ENCODE data around the gene MED6.

Gene MED6

DNA sequence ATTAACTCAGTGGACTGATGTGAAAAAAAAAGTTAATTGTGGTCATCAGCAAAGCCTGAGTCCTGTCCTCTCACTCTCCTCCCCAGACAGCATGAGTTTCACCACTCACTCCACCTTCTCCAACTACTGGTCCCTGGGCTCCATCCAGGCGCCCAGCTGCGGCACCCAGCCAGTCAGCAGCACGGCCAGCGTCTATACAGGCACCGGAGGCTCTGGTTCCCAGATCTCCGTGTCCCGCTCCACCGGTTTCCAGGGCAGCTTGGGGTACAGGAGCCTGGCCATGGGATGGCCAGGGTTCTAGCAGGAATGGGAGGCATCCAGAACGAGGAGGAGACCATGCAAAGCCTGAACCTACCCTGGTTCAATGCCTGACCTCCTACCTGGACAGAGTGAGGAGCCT is 6.0 kb downstream of the MED6 start:
- TF ChIP-seq, protein P1, sequence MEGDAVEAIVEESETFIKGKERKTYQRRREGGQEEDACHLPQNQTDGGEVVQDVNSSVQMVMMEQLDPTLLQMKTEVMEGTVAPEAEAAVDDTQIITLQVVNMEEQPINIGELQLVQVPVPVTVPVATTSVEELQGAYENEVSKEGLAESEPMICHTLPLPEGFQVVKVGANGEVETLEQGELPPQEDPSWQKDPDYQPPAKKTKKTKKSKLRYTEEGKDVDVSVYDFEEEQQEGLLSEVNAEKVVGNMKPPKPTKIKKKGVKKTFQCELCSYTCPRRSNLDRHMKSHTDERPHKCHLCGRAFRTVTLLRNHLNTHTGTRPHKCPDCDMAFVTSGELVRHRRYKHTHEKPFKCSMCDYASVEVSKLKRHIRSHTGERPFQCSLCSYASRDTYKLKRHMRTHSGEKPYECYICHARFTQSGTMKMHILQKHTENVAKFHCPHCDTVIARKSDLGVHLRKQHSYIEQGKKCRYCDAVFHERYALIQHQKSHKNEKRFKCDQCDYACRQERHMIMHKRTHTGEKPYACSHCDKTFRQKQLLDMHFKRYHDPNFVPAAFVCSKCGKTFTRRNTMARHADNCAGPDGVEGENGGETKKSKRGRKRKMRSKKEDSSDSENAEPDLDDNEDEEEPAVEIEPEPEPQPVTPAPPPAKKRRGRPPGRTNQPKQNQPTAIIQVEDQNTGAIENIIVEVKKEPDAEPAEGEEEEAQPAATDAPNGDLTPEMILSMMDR (IDR thresholded peaks at IDR 0.05; ENCODE audit: control extremely low read depth, extremely low read depth, low read depth, missing control alignments), result no peak
- no peak for DNase-seq (ENCODE audit: extremely low spot score)
- ChIA-PET POLR2A (no interaction called here), CTCF (interaction anchor here (1.2 to 2.9 kb wide), 4 partner anchors 10 to 507 kb away, joined by 3 to 6 read pairs (median 5); no protein-coding TSS in a partner anchor)

GRCh38 chr14:70585231-70585630 is 15.2 kb downstream of the MED6 start:
- DNase-seq (ENCODE audit: extremely low spot score), result no peak
- ChIA-PET POLR2A (no interaction called here), CTCF (interaction anchor here (0.6 to 1.8 kb wide), 3 partner anchors 9 to 51 kb away, joined by 3 to 6 read pairs (median 3); no protein-coding TSS in a partner anchor)
- TF ChIP-seq, protein P1 (IDR thresholded peaks at IDR 0.05; ENCODE audit: control extremely low read depth, extremely low read depth, low read depth, missing control alignments), result peak; percentile 34

GRCh38 chr14:70576891-70577290 is 23.6 kb downstream of the MED6 start:
- CTCF ChIA-PET, result no interaction called here
- POLR2A ChIA-PET, result no interaction called here

GRCh38 chr14:70573050-70573449 is 27.4 kb downstream of the MED6 start:
- TF ChIP-seq, protein P1 (IDR thresholded peaks at IDR 0.05; ENCODE audit: control extremely low read depth, extremely low read depth, low read depth, missing control alignments), result no peak
- CTCF ChIA-PET, result no interaction called here
- POLR2A ChIA-PET, result no interaction called here
- DNase-seq (ENCODE audit: extremely low spot score), result no peak

More at GRCh38 chr14:70576891-70577290, 23.6 kb downstream of the MED6 start:
- DNase-seq (ENCODE audit: extremely low spot score), result no peak
- TF ChIP-seq, protein P1 (IDR thresholded peaks at IDR 0.05; ENCODE audit: control extremely low read depth, extremely low read depth, low read depth, missing control alignments), result no peak

DNA sequence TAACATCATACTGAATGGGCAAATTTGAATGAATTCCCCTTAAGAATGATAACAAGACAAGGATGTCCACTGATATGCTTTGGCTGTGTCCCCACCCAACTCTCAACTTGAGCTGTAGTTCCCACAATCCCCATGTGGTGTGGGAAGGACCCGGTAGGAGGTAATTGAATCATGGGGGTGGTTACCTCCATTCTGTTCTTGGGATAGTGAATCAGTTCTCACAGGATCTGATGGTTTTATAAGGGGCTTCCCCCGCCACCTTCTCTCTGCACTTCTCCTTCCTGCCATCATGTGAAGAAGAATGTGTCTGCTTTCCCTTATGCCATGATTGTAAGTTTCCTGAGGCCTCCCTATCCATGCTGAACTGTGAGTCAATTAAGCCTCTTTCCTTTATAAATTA is 29.3 kb downstream of the MED6 start:
- TF ChIP-seq, protein P1 (IDR thresholded peaks at IDR 0.05; ENCODE audit: control extremely low read depth, extremely low read depth, low read depth, missing control alignments), result no peak
- POLR2A ChIA-PET, result no interaction called here
- no peak for DNase-seq (ENCODE audit: extremely low spot score)
- CTCF ChIA-PET, result no interaction called here

GRCh38 chr14:70567791-70568190 is 32.7 kb downstream of the MED6 start:
- POLR2A ChIA-PET, result no interaction called here
- peak; percentile 35 for DNase-seq (ENCODE audit: extremely low spot score)
- CTCF ChIA-PET, result interaction anchor here (0.7 to 1.8 kb wide), 7 partner anchors 8 to 480 kb away, joined by 3 to 6 read pairs (median 4); no protein-coding TSS in a partner anchor
- TF ChIP-seq, protein P1 (IDR thresholded peaks at IDR 0.05; ENCODE audit: control extremely low read depth, extremely low read depth, low read depth, missing control alignments), result peak; percentile 33

All from GM10248 (cell line).